ENCODE measurements around the gene ADAMTSL3.
A peak's percentile ranks its signal among the peaks of the same experiment; 100 is the strongest.

Gene ADAMTSL3

DNA sequence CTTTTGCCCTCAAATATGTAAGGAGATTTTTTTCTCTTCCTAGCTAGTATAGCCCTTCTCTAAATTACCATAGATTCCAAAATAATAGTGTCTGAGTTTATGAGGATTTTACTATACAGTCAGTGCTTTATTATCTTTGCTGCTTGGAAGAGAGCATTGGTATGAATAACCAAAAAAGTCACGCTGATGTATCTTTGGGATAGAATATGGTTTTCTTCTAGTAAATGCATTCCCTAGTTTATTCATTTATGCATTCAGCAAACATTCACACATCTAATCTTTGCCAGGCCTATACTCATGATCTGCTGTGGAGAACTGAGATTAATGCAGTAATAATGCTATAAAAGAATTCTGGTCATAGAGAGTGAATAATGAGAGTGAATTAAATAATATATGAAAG is 356.3 kb downstream of the ADAMTSL3 start:
- Histone ChIP-seq H3K27ac (ENCODE audit: low read depth, low read length) (no peak overlapping the region), H3K36me3 (ENCODE audit: low read length) (no peaks in the 10 kb centered on the region), H3K9me2 (replicated peaks; ENCODE audit: insufficient read depth, low read length) (no peaks in the 10 kb centered on the region), H2AFZ (ENCODE audit: low read depth, low read length, severe bottlenecking) (no peak overlapping the region), H3K9me3 (ENCODE audit: insufficient read depth, low read length) (no peaks in the 10 kb centered on the region), H3K4me2 (ENCODE audit: low read depth, low read length, poor library complexity, severe bottlenecking) (no peak overlapping the region), H3K4me3 (ENCODE audit: insufficient read depth, low read length, poor library complexity, severe bottlenecking) (no peak overlapping the region), H3K27me3 (ENCODE audit: low read length) (no peaks in the 10 kb centered on the region), H3F3A (ENCODE audit: insufficient read depth) (no peaks in the 10 kb centered on the region), H4K20me1 (ENCODE audit: low read depth, low read length) (no peaks in the 10 kb centered on the region), H3K9ac (ENCODE audit: low read length) (no peak overlapping the region), H3K79me2 (ENCODE audit: insufficient read depth, low read length) (no peaks in the 10 kb centered on the region)
- TF ChIP-seq, protein P1, sequence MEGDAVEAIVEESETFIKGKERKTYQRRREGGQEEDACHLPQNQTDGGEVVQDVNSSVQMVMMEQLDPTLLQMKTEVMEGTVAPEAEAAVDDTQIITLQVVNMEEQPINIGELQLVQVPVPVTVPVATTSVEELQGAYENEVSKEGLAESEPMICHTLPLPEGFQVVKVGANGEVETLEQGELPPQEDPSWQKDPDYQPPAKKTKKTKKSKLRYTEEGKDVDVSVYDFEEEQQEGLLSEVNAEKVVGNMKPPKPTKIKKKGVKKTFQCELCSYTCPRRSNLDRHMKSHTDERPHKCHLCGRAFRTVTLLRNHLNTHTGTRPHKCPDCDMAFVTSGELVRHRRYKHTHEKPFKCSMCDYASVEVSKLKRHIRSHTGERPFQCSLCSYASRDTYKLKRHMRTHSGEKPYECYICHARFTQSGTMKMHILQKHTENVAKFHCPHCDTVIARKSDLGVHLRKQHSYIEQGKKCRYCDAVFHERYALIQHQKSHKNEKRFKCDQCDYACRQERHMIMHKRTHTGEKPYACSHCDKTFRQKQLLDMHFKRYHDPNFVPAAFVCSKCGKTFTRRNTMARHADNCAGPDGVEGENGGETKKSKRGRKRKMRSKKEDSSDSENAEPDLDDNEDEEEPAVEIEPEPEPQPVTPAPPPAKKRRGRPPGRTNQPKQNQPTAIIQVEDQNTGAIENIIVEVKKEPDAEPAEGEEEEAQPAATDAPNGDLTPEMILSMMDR (IDR thresholded peaks at IDR 0.05; ENCODE audit: insufficient read depth, low read length, poor library complexity, severe bottlenecking), result no peak
- TF ChIP-seq EZH2phosphoT487 (conservative IDR thresholded peaks at IDR 0.05; ENCODE audit: low read length), result no peak

DNA sequence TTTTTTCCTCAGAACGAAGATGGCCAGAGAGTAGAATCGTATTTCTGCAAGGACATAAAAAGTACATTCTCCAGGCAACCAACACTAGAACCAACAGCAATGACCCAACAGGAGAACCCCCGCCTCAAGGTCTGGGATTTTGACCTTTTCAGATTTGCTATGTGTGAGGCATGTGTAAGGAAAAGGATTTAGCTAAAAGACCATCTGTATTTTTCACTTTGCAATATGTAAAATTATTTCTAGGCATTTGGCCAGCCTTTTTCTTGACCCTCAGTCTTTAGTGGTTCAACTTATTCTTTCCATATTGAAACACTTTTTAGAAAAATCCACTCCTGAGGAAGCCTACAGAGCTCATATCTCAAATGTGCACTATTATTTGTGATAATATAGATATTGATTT is 362.4 kb downstream of the ADAMTSL3 start:
- H3K4me2 ChIP-seq (ENCODE audit: low read depth, low read length, poor library complexity, severe bottlenecking), result no peak overlapping the region
- H3F3A ChIP-seq (ENCODE audit: insufficient read depth), result no peaks in the 10 kb centered on the region
- H2AFZ ChIP-seq (ENCODE audit: low read depth, low read length, severe bottlenecking), result no peak overlapping the region
- no peak overlapping the region for H3K9ac ChIP-seq (ENCODE audit: low read length)
- no peak overlapping the region for H3K27ac ChIP-seq (ENCODE audit: low read depth, low read length)
- no peak overlapping the region for H3K4me3 ChIP-seq (ENCODE audit: insufficient read depth, low read length, poor library complexity, severe bottlenecking)
- no peaks in the 10 kb centered on the region for H3K9me2 ChIP-seq (replicated peaks; ENCODE audit: insufficient read depth, low read length)
- no peaks in the 10 kb centered on the region for H3K27me3 ChIP-seq (ENCODE audit: low read length)
- no peaks in the 10 kb centered on the region for H3K9me3 ChIP-seq (ENCODE audit: insufficient read depth, low read length)
- TF ChIP-seq, protein P1 (IDR thresholded peaks at IDR 0.05; ENCODE audit: insufficient read depth, low read length, poor library complexity, severe bottlenecking), result no peak
- no peaks in the 10 kb centered on the region for H3K79me2 ChIP-seq (ENCODE audit: insufficient read depth, low read length)
- H4K20me1 ChIP-seq (ENCODE audit: low read depth, low read length), result no peaks in the 10 kb centered on the region
- no peaks in the 10 kb centered on the region for H3K36me3 ChIP-seq (ENCODE audit: low read length)

DNA sequence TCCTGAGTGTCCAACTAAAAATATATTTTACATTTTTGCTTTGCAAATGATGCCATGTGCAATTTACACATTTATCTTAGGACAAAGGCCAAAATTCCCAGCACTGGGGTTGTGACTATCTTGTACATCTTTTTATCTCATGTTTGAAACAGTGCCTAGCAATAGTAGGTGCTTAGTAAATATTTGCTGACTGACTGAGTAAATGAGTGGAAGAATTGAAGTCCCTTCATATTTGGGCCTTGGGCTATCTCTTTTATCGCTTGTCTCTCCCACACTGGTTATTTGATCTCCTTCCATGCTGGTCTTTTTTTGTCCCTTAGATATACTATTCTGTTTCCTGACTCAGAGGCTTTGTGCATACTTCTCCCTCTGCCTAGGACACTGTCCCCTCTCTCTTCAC is 368.6 kb downstream of the ADAMTSL3 start:
- Histone ChIP-seq H3K27me3 (ENCODE audit: low read length) (no peaks in the 10 kb centered on the region), H3K79me2 (ENCODE audit: insufficient read depth, low read length) (no peaks in the 10 kb centered on the region), H3K27ac (ENCODE audit: low read depth, low read length) (no peak overlapping the region), H4K20me1 (ENCODE audit: low read depth, low read length) (no peaks in the 10 kb centered on the region), H3K4me2 (ENCODE audit: low read depth, low read length, poor library complexity, severe bottlenecking) (no peak overlapping the region), H3K9ac (ENCODE audit: low read length) (no peak overlapping the region), H3K4me3 (ENCODE audit: insufficient read depth, low read length, poor library complexity, severe bottlenecking) (no peak overlapping the region), H3F3A (ENCODE audit: insufficient read depth) (no peaks in the 10 kb centered on the region), H3K36me3 (ENCODE audit: low read length) (no peaks in the 10 kb centered on the region), H2AFZ (ENCODE audit: low read depth, low read length, severe bottlenecking) (no peak overlapping the region), H3K9me2 (replicated peaks; ENCODE audit: insufficient read depth, low read length) (no peaks in the 10 kb centered on the region), H3K9me3 (ENCODE audit: insufficient read depth, low read length) (no peaks in the 10 kb centered on the region)
- TF ChIP-seq, protein P1 (IDR thresholded peaks at IDR 0.05; ENCODE audit: insufficient read depth, low read length, poor library complexity, severe bottlenecking), result no peak
- TF ChIP-seq EZH2phosphoT487 (conservative IDR thresholded peaks at IDR 0.05; ENCODE audit: low read length), result no peak

DNA sequence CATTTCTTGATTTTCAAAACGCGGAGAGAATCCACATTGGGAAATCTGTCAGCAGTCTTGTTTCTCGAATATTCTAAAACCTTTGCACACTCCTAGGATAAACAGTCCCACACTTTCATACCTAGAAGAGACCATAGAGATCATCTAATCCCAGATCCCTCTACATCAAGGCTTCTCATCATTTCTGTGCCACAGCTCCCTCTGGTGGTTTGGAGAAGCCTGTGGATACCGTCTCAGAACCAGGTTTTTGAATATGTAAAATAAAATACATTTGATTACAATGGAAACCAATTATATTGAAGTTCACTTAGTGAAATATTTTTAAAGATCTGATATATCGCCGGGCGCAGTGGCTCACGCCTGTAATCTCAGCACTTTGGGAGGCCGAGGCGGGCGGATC is 369.7 kb downstream of the ADAMTSL3 start:
- Histone ChIP-seq H3K36me3 (ENCODE audit: low read length) (no peaks in the 10 kb centered on the region), H3K9me3 (ENCODE audit: insufficient read depth, low read length) (no peaks in the 10 kb centered on the region), H3K9ac (ENCODE audit: low read length) (no peak overlapping the region), H3K4me3 (ENCODE audit: insufficient read depth, low read length, poor library complexity, severe bottlenecking) (no peak overlapping the region), H4K20me1 (ENCODE audit: low read depth, low read length) (no peaks in the 10 kb centered on the region), H2AFZ (ENCODE audit: low read depth, low read length, severe bottlenecking) (no peak overlapping the region), H3K27ac (ENCODE audit: low read depth, low read length) (no peak overlapping the region), H3K27me3 (ENCODE audit: low read length) (no peaks in the 10 kb centered on the region), H3K9me2 (replicated peaks; ENCODE audit: insufficient read depth, low read length) (no peaks in the 10 kb centered on the region), H3K4me2 (ENCODE audit: low read depth, low read length, poor library complexity, severe bottlenecking) (no peak overlapping the region), H3K79me2 (ENCODE audit: insufficient read depth, low read length) (no peaks in the 10 kb centered on the region), H3F3A (ENCODE audit: insufficient read depth) (no peaks in the 10 kb centered on the region)
- no peak for TF ChIP-seq EZH2phosphoT487 (conservative IDR thresholded peaks at IDR 0.05; ENCODE audit: low read length)
- TF ChIP-seq, protein P1 (IDR thresholded peaks at IDR 0.05; ENCODE audit: insufficient read depth, low read length, poor library complexity, severe bottlenecking), result peak; percentile 80

Data from SU-DHL-6 (cell line).